HCT116 (cell line): ENCODE measurements around the gene VPS26B. TPM values are rescaled to one million over a fixed set of nuclear protein-coding genes. Genes with fewer than 3 reads are reported as not detected.

ENCODE experiments used
- ATAC-seq: fragments of 200-7000 bp; cut with Tn5 transposase; 2 replicates; pipeline ENCODE4 v1.9.1; 2020; ENCODE audit warnings: mild to moderate bottlenecking, moderate library complexity
- BruUV-seq: library from RNA; stranded (reverse); fragments of 400-500 nt; replicated peaks from 2 replicates; lab custom pipeline; 2021; lab: Mats Ljungman, UMichigan
- CTCF ChIA-PET: fragments of 300-600 bp; sonication (Branson Sonifier 250); formaldehyde crosslinking; loops from one replicate; lab custom pipeline; 2021; ENCODE audit warnings: antibody characterized with exemption; lab: Charles Lee
- POLR2A ChIA-PET: fragments of 300-600, 350-600 bp; sonication (Branson Sonifier 250); formaldehyde crosslinking; loops from one replicate; lab custom pipeline; 2021; ENCODE audit warnings: antibody characterized with exemption; lab: Charles Lee
- RAD21 ChIA-PET, 2 experiments: fragments of 300-600 bp; sonication (Branson Sonifier 250); formaldehyde crosslinking; loops; one replicate each; lab custom pipeline; 2023; ENCODE audit warnings: low total read pairs in 2 of 2; ENCODE audit not compliant: uncharacterized antibody in 2 of 2, unreplicated experiment in 2 of 2, low non-redundant PET in 1 of 2; lab: Charles Lee
- DNase-seq: peaks from one replicate; pipeline ENCODE4 v3.0.0-alpha.2; 2010; ENCODE audit warnings: low read depth, low spot score
- H2AFZ ChIP-seq: fragments of 200-600 bp; shearing (Covaris generic), sonication (generic); 2 replicates; pipeline ENCODE4 v1.6.1; 2017; ENCODE audit warnings: low read depth, mixed run types, mixed read lengths, antibody characterized with exemption, low read length; ENCODE audit not compliant: poor library complexity, severe bottlenecking
- H3K27ac ChIP-seq: 2 replicates; pipeline ENCODE4 v1.5.1; 2012; ENCODE audit warnings: low read depth, low read length
- H3K27me3 ChIP-seq: fragments of 200-600 bp; sonication (generic); 2 replicates; pipeline ENCODE4 v1.6.1; 2016; ENCODE audit warnings: mixed run types, low read length, mixed read lengths; ENCODE audit not compliant: insufficient read depth
- H3K36me3 ChIP-seq, 2 experiments: fragments of 200-500 bp in 1 of 2; fragments of 200-600 bp in 1 of 2; sonication (Bioruptor generic) in 1 of 2; sonication (generic) in 1 of 2; 2 replicates each; pipeline versions ENCODE4 v1.5.1 to v1.6.1; 2014 to 2016; ENCODE audit warnings: low read length in 2 of 2, inconsistent platforms in 1 of 2, mixed read lengths in 1 of 2, mixed run types in 1 of 2; ENCODE audit not compliant: insufficient read depth in 2 of 2, control insufficient read depth in 1 of 2
- H3K4me1 ChIP-seq, 2 experiments: fragments of 200-600 bp in 1 of 2; sonication (generic) in 1 of 2; 2 replicates each; pipeline versions ENCODE4 v1.5.1 to v1.6.1; 2012 to 2017; ENCODE audit warnings: low read length in 2 of 2, inconsistent platforms in 1 of 2, mild to moderate bottlenecking in 1 of 2, mixed read lengths in 1 of 2, mixed run types in 1 of 2, moderate library complexity in 1 of 2; ENCODE audit not compliant: insufficient read depth in 2 of 2, control insufficient read depth in 1 of 2
- H3K4me2 ChIP-seq: fragments of 200-600 bp; sonication (generic); 2 replicates; pipeline ENCODE4 v1.6.1; 2017; ENCODE audit warnings: mixed run types, low read length, mixed read lengths
- H3K4me3 ChIP-seq, 2 experiments: fragments of 200-600 bp in 1 of 2; sonication (generic) in 1 of 2; replicated peaks in 1 of 2; 2 replicates each; pipeline ENCODE4 v1.5.1; 2011 to 2016; ENCODE audit warnings: low read length in 2 of 2, control low read depth in 1 of 2, low read depth in 1 of 2, mild to moderate bottlenecking in 1 of 2, mixed read lengths in 1 of 2, mixed run types in 1 of 2
- H3K79me2 ChIP-seq: fragments of 200-600 bp; sonication (generic); 2 replicates; pipeline ENCODE4 v1.6.1; 2017; ENCODE audit warnings: mild to moderate bottlenecking, mixed run types, low read length, moderate library complexity, mixed read lengths; ENCODE audit not compliant: insufficient read depth
- H3K9ac ChIP-seq: fragments of 200-600 bp; sonication (generic); 2 replicates; pipeline ENCODE4 v1.6.1; 2016; ENCODE audit warnings: low read length, mixed read lengths
- H3K9me2 ChIP-seq: fragments of 200-600 bp; sonication (generic), shearing (Covaris generic); 2 replicates; pipeline ENCODE4 v1.6.1; 2017; ENCODE audit warnings: mixed run types, mild to moderate bottlenecking, moderate library complexity; ENCODE audit not compliant: insufficient read depth
- H3K9me3 ChIP-seq, 2 experiments: fragments of 200-500 bp in 1 of 2; fragments of 200-600 bp in 1 of 2; sonication (Bioruptor generic) in 1 of 2; sonication (generic) in 1 of 2; 2 replicates each; pipeline ENCODE4 v1.6.1; 2014 to 2017; ENCODE audit warnings: low read length in 2 of 2, mixed read lengths in 2 of 2, inconsistent platforms in 1 of 2, low read depth in 1 of 2, mild to moderate bottlenecking in 1 of 2, mixed run types in 1 of 2, moderate library complexity in 1 of 2; ENCODE audit not compliant: control insufficient read depth in 1 of 2, insufficient read depth in 1 of 2
- H4K20me1 ChIP-seq: fragments of 200-600 bp; sonication (generic), shearing (Covaris generic); 2 replicates; pipeline ENCODE4 v1.6.1; 2017; ENCODE audit warnings: mixed run types, mild to moderate bottlenecking, moderate library complexity; ENCODE audit not compliant: insufficient read depth
- ATF3 ChIP-seq: IDR thresholded peaks from 2 replicates; pipeline ENCODE4 v1.6.1; 2012
- CBX3 ChIP-seq: IDR thresholded peaks from 2 replicates; pipeline ENCODE4 v1.6.1; 2012; ENCODE audit warnings: low read depth
- CTCF ChIP-seq, 3 experiments: fragments of 200-600 bp in 1 of 3; sonication (generic) in 1 of 3; IDR thresholded peaks in 2 of 3; conservative IDR thresholded peaks in 1 of 3; 2 replicates each; pipeline ENCODE4 v1.5.1; 2012 to 2017; ENCODE audit warnings: low read depth in 2 of 3, low read length in 2 of 3, antibody characterized with exemption in 1 of 3, borderline replicate concordance in 1 of 3, control low read depth in 1 of 3, mild to moderate bottlenecking in 1 of 3, mixed read lengths in 1 of 3, mixed run types in 1 of 3, moderate library complexity in 1 of 3; ENCODE audit not compliant: insufficient read depth in 1 of 3
- ELF1 ChIP-seq: IDR thresholded peaks from 2 replicates; pipeline ENCODE4 v1.6.1; 2012; ENCODE audit warnings: low read depth, borderline replicate concordance
- EZH2 ChIP-seq: fragments of 200-600 bp; sonication (generic); IDR thresholded peaks from 2 replicates; pipeline ENCODE4 v1.6.1; 2017; ENCODE audit warnings: antibody characterized with exemption, mixed run types
- EZH2phosphoT487 ChIP-seq: fragments of 200-600 bp; IDR thresholded peaks from 2 replicates; pipeline ENCODE4 v1.6.1; 2018; ENCODE audit warnings: antibody characterized with exemption, borderline replicate concordance
- JUND ChIP-seq: IDR thresholded peaks from 2 replicates; pipeline ENCODE4 v1.6.1; 2012
- MAX ChIP-seq: IDR thresholded peaks from 2 replicates; pipeline ENCODE4 v1.6.1; 2012
- POLR2A ChIP-seq: IDR thresholded peaks from 2 replicates; pipeline ENCODE4 v1.7.0; 2011; ENCODE audit warnings: borderline replicate concordance; ENCODE audit not compliant: insufficient read depth, insufficient read length; ENCODE audit errors: extremely low read depth
- POLR2AphosphoS5 ChIP-seq: IDR thresholded peaks from 2 replicates; pipeline ENCODE4 v1.6.1; 2011; ENCODE audit warnings: mild to moderate bottlenecking, low read depth, low read length, moderate library complexity
- SRF ChIP-seq: IDR thresholded peaks from 2 replicates; pipeline ENCODE4 v1.6.1; 2012; ENCODE audit warnings: low read depth
- TCF7L2 ChIP-seq: IDR thresholded peaks from 2 replicates; pipeline ENCODE4 v1.7.0; 2011; ENCODE audit warnings: borderline replicate concordance, inconsistent platforms; ENCODE audit not compliant: insufficient read depth, insufficient read length; ENCODE audit errors: extremely low read depth
- ZBTB33 ChIP-seq: IDR thresholded peaks from 2 replicates; pipeline ENCODE4 v1.6.1; 2011; ENCODE audit warnings: mild to moderate bottlenecking, low read length, moderate library complexity; ENCODE audit not compliant: insufficient replicate concordance; ENCODE audit errors: extremely low read depth
- ZNF274 ChIP-seq: fragments of 200-500 bp; sonication (Bioruptor generic); IDR thresholded peaks from 2 replicates; pipeline ENCODE4 v1.6.1; 2014; ENCODE audit warnings: mild to moderate bottlenecking, low read depth, low read length, inconsistent platforms
- intact Hi-C: fragments of 100-400 bp; cut with micrococcal nuclease; formaldehyde crosslinking; loops from 2 replicates; pipeline ENCODE4 v1.10.0; 2022
- total RNA-seq: library from RNA; stranded (reverse); gene quantifications from one replicate; pipeline ENCODE4 v1.2.1, GENCODE V29; 2021; ENCODE audit not compliant: unreplicated experiment

VPS26B gene
- total RNA-seq, 1 experiment from 2014 or later, result 26.6 TPM

GRCh38 chr11:134199531-134199930 lies 24.9 kb upstream of the VPS26B start (continued):
- TF ChIP-seq EZH2phosphoT487, result no peak
- no peak for TF ChIP-seq SRF

- BruUV-seq, result no TSS peak
- intact Hi-C loops, result no loop called here
- no peak overlapping the region for H3K27ac ChIP-seq
- CTCF ChIA-PET, result no interaction called here
- POLR2A ChIA-PET, result no interaction called here
- RAD21 ChIA-PET, result no interaction called here
- no peaks in the 10 kb centered on the region for H4K20me1 ChIP-seq
- H3K79me2 ChIP-seq, result peaks cover 40% of the 10 kb centered on the region
- no peak overlapping the region for H3K4me3 ChIP-seq
- ATAC-seq (no peak), DNase-seq (no peak)
- H3K36me3 ChIP-seq, result peaks cover 48 to 55% of the 10 kb centered on the region in 2 experiments; a peak in 3 of 4 replicates
- TF ChIP-seq JUND (no peak), EZH2phosphoT487 (no peak)
- H3K4me1 ChIP-seq, result no peaks in the 10 kb centered on the region
- H2AFZ ChIP-seq, result no peak overlapping the region
- no peaks in the 10 kb centered on the region for H3K27me3 ChIP-seq
- no peak overlapping the region for H3K4me2 ChIP-seq
- no peak overlapping the region for H3K9ac ChIP-seq
- no peaks in the 10 kb centered on the region for H3K9me2 ChIP-seq
- no peaks in the 10 kb centered on the region for H3K9me3 ChIP-seq
Observed at GRCh38 chr11:134200688-134201087, 23.8 kb upstream of the VPS26B start.

- no peak for ATAC-seq
- RAD21 ChIA-PET, result no interaction called here
- peaks cover 52 to 67% of the 10 kb centered on the region in 2 experiments for H3K36me3 ChIP-seq
- TF ChIP-seq EZH2 (no peak), ZBTB33 (no peak), SRF (no peak), JUND (no peak), CTCF (IDR thresholded peaks at IDR 0.05 in 2 of 3, conservative IDR thresholded peaks at IDR 0.05 in 1 of 3; ENCODE audit: borderline replicate concordance in 1 of 3, insufficient read depth in 1 of 3, low read depth in 2 of 3, low read length in 2 of 3) (no peak), MAX (no peak), ATF3 (no peak), POLR2A (no peak), POLR2AphosphoS5 (no peak), TCF7L2 (no peak), CBX3 (no peak), ELF1 (no peak), ZNF274 (no peak)
Observed at GRCh38 chr11:134202661-134203060, 21.8 kb upstream of the VPS26B start.

More at GRCh38 chr11:134202661-134203060, 21.8 kb upstream of the VPS26B start:
- CTCF ChIA-PET, result no interaction called here
- Histone ChIP-seq H4K20me1 (no peaks in the 10 kb centered on the region), H3K9ac (no peak overlapping the region), H3K79me2 (peaks cover 50% of the 10 kb centered on the region), H3K9me2 (no peaks in the 10 kb centered on the region), H3K27ac (no peak overlapping the region), H2AFZ (no peak overlapping the region), H3K4me3 (no peak overlapping the region), H3K4me2 (no peak overlapping the region), H3K27me3 (no peaks in the 10 kb centered on the region), H3K4me1 (no peaks in the 10 kb centered on the region), H3K9me3 (no peaks in the 10 kb centered on the region)
- POLR2A ChIA-PET, result no interaction called here
- BruUV-seq, result no TSS peak
- intact Hi-C loops, result no loop called here
- DNase-seq, result no peak
